NCI-H345 (cell line): ENCODE results near the gene MAP4K5.

Experiments
- DNase-seq: peaks from one replicate; lab custom pipeline; 2025; lab: John Stamatoyannopoulos, UW

MAP4K5 gene

GRCh38 chr14:50476134-50476533, 56.2 kb downstream of the MAP4K5 start:
- no peak for DNase-seq

- peak; percentile 6 for DNase-seq
These were observed 56.9 kb downstream of the MAP4K5 start for GRCh38 chr14:50475460-50475859.

- DNase-seq, result no peak
These were observed 60.4 kb downstream of the MAP4K5 start for GRCh38 chr14:50471838-50472465.

- DNase-seq, result no peak
These were observed 62.4 kb downstream of the MAP4K5 start for GRCh38 chr14:50469982-50470381.

DNA sequence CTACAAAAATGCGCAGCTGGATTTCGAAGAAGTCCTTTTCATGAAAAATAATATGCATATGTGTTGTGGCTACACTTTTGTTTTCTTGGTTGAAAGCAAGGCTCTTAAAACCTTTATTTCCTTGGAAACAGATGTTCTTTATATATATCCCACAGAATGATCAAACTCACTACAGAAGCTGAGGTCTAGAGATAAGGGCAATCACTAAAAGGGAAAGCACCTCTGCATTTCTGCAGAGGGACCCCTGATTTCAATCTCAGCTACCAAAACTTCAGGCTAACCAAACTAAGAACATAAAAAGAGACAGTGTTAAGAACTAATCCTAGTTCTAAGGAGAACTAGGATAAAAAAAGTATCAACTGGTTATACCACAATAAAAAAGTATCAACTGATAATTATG, 70.3 kb downstream of the MAP4K5 start:
- no peak for DNase-seq

DNA sequence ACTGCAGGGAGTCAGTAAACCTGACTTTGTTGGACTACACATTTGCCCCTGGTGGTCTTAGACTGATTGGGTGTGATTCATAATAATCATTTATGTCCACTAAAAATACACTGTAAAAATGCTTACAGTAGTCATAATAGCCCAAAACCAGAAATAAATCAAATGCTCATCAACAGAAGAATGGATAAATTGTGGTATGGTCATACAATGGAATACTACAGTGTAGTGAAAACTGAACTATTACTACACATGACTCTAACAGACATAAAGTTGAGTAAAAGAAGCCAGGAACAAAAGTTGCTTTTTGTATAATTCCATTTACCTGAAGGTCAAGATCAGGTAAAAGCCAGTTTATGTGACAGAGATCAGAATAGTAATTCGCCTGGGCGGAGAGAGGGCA, 78.5 kb downstream of the MAP4K5 start:
- no peak for DNase-seq

GRCh38 chr14:50452979-50453705, 79.2 kb downstream of the MAP4K5 start:
- DNase-seq, result no peak

DNA sequence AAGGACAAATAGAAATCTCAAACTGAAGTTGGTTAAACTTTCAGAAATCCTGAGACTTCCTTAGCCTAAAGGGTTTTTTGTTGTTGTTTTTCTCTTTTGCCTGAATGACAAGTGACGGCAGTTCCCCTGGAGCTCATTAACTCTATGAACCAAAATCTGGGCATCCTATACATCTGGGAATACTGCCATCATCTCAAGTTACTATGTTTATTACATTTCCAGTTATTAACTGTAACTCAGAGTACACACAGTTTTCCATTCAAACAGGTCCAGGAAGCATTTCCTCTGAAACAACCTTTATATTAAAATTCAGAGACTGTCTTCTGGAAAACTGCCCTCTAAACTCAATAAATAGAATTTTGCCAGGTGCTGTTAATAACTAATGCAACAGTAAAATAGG, 80.1 kb downstream of the MAP4K5 start:
- DNase-seq, result no peak

- DNase-seq, result no peak
These were observed 80.5 kb downstream of the MAP4K5 start for GRCh38 chr14:50451854-50452253.

- DNase-seq, result no peak
These were observed 84.9 kb downstream of the MAP4K5 start for GRCh38 chr14:50447461-50447860.

DNA sequence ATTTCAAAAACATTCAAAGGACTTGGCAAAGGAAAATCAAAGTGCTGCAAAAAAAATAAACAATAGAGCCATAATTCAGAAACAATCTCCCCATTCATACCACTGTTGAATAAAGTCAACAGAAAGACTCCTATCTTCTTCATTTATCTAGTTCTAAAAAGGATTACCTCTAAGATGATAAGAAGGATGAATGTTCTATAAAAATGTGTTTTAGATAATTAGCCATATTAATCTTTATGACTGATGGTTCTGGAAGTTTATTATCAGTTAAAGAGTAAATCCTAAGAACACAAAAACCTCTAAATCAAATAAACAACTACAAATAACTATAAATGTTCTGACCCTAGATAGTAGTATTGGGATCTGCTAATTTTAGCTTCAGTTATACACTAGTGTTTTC, 97.8 kb downstream of the MAP4K5 start:
- DNase-seq, result no peak

GRCh38 chr14:50432131-50432530, 100.2 kb downstream of the MAP4K5 start:
- DNase-seq, result no peak

DNA sequence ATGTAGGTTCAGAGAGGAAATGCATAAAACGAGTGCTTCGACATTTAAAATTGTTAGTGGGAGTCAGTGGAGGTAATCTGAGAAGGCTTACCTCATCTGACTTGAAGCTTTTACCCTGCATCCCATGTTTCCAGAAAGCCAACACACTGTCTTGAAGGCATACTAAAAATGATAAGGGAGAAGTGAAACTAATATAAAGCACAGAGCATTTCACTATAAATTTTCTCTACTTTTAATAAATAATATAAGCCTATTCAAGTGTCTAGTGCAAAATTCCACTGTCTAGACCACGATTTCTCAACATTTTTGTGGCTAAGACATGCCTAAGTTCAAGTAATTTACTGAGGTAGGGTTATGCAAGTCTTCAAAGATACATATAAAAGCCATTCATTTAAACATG, 106.6 kb downstream of the MAP4K5 start:
- DNase-seq, result no peak

DNA sequence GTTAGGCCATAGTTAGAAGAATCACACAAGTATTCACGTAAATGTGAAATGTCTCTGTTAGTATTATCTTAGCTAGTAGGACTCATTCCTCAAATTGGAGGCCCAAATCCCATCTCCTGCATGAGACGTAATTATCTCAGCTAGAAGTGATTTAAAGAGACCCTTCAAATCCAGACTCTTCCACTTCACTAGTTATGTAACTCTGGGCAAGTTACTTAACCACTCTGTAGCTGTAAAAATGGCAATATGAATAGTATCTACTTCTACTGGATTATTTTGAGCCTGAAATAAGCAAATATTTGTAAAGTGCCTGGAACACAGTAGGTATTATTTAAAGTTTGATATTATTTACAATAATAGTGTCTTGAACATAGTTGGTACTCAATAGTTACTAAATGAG, 107.3 kb downstream of the MAP4K5 start:
- DNase-seq, result no peak

GRCh38 chr14:50423529-50423928, 108.8 kb downstream of the MAP4K5 start:
- no peak for DNase-seq

GRCh38 chr14:50421499-50421898, 110.9 kb downstream of the MAP4K5 start:
- no peak for DNase-seq

GRCh38 chr14:50417853-50418252, 114.5 kb downstream of the MAP4K5 start:
- no peak for DNase-seq

- no peak for DNase-seq
These were observed 121.4 kb downstream of the MAP4K5 start for GRCh38 chr14:50410921-50411320.

- no peak for DNase-seq
These were observed 122.3 kb downstream of the MAP4K5 start for GRCh38 chr14:50410071-50410470.

- DNase-seq, result no peak
These were observed 125.1 kb downstream of the MAP4K5 start for GRCh38 chr14:50407111-50407812.

GRCh38 chr14:50403419-50403818, 128.9 kb downstream of the MAP4K5 start:
- peak; percentile 62 for DNase-seq

DNA sequence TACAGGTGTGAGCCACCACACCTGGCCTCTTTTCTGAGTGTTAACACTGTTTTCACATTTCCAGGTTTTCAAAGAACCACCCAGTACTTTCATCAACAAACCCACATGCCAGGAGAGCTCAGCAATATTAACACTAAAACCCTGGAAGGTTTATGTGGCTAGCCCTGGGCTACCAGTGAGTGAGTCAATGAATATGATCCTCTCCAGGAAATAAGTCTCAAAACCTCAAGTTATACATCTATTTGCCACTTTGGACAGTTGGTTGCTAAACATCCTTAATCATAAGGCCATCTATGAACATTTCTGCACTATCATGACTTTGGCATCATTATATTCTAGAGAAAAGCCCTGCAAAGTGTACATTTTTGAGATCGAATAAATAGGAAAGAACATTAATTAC, 129.4 kb downstream of the MAP4K5 start:
- DNase-seq, result no peak

DNA sequence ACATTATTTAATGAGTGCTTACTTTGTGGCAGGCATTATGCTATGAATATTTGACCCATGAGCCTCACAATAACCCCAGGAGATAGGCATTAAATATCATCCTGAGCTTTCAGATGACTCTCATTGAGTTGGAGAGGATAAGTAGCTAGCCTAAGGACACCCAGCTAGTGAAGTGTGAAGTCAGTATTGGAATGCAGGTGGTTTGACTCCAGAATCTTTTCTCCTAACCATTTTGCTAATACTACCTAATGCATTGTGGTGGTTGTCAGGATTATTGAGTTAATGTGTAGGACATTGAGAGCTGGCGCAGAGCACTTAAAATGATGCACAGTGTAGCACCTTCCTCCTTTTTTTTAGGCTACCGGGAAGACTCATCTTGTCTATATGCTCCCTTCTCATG, 131.9 kb downstream of the MAP4K5 start:
- no peak for DNase-seq
